CD4-positive, alpha-beta T cell treated with Interleukin-21 for 1 hour (primary cell): ENCODE results near the gene GAB4.

ENCODE experiments used
- DNase-seq: peaks from one replicate; pipeline ENCODE4 v3.0.0-alpha.2; 2020

Gene GAB4

DNA sequence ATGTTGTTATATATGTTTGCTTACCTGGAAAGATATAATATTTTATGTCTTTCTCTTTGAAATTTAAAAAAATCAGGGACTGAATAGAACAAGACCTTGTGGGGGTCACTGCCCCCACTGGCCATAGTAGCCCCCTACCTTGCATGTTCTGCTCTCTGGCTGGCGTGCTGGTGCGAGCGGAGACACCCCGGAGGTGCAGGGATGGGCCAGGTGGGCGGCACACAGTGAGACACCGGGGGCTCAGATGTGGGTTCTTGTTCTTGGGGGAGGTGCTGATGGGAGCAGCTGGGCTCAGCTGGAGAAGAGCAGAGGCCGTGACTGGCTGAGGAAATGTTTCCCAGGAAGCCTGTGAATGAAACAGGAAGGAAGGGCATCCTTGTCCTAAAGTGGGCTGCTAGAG is 20.2 kb downstream of the GAB4 start:
- no peak for DNase-seq

DNA sequence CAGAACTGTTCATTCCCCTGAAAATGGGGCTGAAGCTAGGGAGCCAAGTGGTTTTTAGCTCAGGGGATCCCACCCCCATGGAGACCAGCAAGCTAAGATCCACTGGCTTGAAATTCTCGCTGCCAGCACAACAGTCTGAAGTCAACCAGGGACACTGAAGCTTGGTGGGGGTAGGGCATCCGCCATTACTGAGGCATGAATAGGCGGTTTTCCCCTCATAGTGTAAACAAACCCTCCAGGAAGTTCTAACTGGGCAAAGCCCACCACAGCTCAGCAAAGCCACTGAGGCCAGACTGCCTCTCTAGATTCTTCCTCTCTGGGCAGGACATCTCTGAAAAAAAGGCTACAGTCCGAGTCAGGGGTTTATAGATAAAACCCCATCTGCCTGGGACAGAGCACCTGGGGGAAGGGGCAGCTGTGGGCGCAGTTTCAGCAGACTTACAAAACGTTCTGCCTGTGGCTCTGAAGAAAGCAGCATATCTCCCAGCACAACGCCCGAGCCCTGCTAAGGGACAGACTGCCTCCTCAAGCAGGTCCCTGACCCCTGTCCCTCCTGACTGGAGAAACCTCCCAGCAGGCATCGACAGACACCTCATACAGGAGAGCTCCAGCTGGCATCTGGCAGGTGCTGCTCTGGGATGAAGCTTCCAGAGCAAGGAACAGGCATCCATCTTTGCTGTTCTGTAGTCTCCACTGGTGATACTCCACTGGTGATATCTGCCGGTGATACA is 32.7 kb downstream of the GAB4 start:
- DNase-seq: no peak

DNA sequence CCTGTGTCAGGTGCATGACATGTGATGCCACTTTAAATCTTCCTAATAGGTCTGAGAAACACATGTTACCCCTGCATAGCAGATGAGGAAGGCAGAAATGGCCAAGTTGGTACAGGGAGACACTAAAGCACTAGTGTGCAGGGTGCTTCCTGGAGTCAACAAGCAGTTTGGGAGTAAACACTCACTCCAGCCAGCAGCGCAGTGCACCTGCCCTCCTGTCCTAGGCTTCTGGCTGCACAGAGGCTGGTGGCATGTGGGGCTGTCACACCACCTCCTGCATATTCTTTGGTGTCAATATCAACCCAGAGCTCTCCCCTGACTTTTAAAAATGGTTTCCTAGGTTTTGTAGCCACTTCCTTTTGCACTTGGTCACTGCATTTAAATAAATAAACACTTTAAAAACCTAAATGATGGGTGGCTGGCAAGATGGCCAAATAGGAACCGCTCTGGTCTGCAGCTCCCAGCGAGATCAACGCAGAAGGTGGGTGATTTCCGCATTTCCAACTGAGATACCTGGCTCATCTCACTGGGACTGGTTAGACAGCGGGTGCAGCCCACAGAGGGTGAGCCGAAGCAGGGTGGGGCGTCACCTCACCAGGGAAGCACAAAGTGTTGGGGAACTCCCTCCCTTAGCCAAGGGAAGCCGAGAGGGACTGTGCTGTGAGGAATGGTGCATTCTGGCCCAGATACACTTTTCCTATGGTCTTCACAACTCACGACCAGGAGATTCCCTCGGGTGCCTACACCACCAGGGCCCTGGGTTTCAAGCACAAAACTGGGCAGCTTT is 33.5 kb downstream of the GAB4 start:
- no peak for DNase-seq

DNA sequence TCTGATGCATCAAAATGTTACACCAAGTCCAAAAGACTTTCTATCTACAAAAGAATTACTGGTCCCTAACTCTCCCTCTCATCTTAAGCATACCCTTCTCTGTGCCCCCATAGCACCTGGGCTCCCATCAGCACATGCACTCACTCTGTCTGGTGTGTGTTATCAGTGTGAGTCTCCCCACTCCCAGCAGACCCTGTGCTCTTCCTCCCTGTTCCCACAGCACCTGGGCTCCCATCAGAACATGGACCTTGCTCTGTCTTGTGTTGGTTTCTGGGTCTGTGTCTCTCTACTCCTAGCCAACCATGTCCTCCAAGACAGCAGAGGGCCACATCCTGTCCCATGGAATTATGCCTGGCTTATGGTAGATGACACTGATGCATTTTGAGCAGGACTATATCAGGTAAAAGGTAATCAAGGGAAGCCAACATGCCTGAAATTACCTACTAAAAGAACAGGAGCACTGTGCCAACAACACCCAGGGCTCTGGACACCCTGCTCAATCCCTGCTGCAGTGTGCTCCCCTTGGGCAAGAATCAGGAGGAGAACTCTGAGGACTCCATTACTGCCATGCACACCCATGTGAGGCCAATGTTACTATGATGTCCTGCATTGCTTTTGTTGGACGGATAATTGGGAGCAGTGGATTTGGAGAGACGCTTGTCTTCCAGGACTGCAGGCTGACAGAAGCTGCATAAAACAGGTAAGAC is 34.3 kb downstream of the GAB4 start:
- no peak for DNase-seq

DNA sequence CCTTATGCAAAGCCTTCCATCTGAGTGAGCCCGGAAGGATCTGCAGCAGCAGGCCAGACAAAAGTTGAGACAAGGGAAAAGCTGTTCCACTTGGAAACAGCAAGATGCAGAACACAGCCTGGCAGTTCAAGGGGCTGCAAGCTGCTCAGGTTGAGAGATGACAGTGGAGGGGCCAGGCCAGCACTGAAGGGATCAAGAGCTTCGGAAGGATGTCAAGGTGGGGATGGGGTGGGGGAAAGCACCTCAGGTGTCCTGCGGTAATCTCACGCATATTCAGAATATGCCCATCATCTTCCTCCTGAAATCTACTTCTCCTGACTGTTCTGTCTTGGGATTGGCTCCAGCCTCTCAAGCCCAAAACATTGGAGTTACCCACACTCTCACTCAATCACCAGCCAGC is 35.7 kb downstream of the GAB4 start:
- DNase-seq: no peak

DNA sequence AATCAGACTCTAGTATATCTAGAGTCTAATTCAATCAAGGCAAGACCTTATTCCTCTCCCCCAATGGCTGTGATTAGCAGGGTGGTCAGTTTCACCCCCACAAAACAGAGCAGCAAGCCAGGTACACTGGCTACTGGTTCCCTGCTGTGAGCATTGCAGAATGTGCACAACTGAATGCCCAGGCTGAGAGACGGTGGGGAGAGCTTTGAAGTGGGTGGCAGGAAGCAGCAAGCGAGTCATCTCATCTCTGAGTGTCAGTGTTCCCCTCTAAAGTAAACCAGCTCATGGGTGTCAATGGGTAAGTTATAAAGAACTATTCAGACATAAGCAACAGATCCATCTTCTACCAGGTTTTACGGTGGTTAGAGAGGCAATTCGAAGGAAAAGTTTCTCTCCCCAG is 37.6 kb downstream of the GAB4 start:
- DNase-seq: no peak

DNA sequence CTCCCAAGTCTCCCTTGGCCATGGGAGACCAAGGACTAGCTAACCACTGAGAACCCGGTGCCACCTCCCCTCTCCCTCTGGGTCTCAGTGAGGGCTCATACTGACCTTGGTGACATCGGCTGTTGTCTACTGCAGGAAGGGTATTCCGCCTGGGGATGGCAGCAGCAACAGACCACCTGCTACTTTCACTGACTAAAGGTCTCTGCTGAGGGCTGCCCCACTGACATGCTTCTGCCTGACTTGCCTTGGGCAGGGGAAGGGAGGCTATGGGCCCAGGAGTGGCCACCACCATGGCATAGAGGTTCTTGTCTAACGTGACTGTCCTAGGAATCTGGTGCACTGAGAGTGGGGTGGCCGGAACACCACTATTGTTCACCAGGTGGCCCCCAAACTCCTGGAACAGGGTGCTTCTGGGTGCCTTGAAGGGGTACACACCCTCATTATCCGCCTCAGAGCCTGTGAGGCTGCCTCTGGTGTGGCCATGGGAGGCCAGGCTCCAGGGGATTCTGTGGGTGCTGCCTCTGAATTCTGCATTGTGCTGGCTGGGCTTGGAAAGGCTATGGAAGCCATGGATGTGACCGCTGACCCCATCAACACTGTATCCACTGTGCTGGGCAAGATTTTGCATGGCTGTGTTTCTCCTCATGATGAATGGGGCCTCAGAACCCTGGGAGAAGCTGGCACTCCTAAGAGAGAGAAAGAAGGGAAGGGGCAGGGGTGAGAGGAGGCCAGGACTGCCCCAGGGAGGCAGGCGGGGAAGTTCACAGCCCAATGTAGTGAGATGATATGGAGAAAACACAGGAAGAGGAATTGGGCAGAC is 38.3 kb downstream of the GAB4 start:
- DNase-seq: no peak

DNA sequence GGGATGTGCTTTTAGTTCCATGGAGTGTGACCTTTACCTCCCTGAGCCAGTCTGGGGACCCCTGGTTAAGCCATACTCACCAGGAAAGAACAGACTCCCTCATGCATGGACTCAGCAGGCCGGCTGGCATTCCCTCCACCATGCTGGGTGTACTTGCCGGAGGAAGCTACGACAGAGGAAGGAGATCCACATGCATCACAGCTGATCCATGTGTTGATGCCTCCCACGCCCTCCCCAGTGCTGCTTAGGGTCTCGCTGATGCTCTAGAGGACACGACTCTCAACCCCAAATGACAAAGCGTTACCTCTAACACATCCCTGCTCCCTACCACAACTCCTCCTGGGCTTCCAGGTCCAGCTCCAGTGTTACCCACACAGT is 39.8 kb downstream of the GAB4 start:
- no peak for DNase-seq

DNA sequence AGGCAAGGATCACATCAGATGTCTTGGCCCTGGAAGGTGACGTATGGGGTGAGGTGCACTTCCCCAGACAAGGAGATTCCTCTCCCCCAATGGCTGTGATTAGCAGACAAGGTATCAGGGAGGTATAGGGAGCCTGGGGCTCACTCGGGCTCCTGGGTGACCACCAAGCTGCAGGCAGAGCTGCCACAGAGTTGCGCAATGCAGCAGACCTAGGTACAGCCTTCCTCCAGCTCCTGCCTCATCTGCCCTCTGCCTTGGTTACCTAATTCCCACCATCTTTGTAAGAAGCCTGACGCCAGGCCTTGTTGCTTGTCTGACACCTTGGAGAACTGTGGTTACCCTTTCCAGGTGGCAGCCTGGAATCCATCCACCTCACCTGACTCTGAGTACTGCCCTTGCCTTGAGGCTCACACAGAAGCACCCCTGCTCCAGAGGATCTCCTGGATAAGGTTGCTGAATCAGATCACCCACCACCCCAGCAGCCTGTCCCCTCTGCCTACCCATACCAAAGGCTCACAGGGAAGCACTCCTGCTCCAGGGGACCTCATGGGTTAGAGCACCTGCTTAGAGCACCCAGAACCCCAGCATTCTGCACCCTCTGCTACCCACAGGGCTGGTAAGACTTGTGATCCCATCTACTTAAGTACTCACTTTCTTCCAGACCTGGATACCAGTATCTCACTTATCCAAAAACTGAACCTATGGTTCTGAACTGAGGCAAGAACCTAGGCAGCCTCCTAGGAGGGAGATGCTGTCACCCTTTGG is 40.4 kb downstream of the GAB4 start:
- no peak for DNase-seq

DNA sequence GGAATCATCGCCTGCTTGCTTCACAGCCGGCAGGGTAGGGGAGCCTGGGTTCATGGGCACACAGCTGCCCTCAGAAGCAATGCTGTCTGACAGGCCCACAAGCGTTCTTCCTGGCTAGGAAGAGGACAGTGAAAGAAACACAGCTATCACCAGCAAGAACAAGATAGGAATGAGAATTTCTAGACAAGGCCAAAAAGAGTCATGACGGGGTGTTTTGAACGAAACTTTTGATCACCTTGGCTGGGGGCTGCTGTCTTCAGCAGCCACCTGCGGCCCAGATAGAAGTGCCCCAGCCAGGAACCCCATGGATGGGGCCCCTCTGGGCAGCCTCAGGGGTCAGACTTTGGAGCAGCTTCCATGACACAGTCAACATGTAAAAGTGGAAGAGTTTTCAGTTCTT is 41.8 kb downstream of the GAB4 start:
- DNase-seq: no peak

DNA sequence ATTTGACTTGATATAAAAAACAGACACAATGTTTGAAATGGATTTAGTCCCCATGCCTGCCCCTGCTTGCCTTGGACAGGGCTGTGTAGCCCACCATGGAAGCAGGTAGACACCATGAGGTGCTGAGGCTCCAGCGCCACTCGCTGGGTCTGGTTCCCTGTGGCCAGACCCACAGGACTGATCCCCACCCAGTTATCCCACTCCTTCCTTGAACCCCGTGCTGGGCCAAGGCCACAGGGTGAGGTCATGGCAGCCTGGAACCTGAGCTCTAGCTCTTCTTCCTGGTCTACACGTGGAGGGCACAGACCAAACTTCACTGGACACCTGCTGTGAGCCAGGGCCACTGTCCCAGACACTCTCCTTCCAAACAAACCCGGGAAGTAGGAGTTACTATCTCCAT is 42.5 kb downstream of the GAB4 start:
- DNase-seq: no peak

DNA sequence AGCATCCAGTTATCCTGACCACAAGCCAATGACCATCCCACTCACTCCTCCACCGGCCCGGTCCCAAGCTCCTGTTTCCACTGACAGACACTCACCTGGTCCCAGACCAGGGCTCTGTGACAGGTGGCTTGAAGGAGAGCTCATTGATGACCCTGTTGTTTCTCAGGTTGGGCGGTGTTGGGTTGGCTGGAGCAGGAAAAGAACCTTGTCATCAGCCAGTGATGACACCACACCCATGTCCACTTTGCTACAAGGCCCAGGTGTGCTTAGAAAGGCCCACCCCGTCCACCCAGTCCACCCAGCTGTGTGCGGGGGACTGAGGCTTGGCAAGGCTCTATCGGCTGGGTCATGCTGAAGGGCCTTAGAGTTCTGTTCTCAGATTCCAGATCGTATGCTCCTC is 42.9 kb downstream of the GAB4 start:
- DNase-seq: no peak

DNA sequence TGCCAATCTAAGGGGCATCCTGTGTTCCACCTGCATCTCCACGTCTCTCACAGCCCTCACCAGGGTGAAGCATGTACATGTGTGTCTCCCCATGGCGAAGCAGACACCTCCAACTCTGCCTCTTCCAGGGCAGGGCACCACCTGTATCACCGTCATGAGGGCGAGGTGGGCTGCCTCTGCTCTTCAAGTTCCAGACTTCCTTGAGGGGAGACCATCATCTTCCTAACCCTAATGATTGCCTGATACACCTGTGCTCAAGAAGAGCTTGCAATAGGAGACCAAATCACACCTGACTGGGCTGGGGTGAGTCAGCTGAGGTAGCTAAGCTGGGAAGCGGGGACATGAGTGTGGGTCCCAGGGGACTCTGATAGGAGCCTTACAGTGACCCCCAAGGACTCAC is 43.7 kb downstream of the GAB4 start:
- no peak for DNase-seq

DNA sequence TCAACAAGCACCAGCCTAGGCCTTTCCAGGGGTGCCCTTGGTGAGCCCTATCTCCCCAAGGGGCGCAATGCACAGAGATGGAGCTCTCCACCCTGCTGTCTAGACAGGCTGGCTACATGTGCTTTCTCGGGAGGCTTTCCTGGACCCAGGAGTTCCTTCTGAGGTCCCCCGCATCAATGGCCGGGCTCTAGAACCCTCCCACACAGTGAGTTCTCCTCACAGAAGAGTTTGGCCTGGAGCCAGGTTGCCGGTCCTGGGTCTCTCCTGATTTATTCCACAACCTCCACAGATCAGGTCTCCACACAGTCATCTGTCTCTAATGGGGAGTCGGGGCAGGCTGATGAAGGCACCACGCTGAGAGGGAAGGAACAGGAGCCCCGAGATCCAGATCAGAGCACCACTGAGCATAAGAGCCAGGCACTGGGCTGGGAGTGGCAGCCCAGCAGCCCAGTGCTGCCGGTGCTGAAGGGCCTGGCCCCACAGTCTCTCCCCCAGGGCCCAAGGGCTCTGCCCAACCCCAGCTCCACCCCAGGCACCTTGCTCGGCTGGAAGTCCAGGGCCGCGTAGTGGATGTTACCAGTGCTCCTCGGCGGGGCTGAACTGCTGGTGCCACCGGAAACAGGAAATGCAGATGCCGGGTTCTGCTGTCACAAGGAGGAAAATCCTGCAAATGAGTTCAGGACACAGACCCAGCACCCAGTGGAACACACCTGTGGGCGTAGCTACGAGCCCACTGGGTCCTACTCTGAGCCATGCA is 44.7 kb downstream of the GAB4 start:
- DNase-seq: no peak

DNA sequence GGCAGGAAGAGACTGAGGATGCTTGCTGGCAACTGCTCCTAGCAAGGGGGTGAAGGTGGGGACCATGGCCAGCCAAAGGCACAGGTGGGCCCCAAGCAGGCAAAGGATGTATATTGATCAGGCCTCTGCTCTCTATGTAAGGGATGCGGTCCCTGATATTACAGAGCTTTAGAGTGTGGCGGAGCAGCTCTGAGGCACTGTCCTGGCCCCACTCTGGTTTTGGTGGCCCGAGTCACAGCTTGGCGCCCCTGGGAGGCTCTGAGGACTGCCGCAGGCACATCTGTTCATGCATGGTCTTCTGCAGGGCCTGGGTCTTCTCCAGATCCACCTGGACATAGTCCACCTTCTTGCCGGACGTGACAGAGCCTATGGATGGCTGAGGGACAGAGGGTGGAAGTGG is 45.5 kb downstream of the GAB4 start:
- DNase-seq: no peak

DNA sequence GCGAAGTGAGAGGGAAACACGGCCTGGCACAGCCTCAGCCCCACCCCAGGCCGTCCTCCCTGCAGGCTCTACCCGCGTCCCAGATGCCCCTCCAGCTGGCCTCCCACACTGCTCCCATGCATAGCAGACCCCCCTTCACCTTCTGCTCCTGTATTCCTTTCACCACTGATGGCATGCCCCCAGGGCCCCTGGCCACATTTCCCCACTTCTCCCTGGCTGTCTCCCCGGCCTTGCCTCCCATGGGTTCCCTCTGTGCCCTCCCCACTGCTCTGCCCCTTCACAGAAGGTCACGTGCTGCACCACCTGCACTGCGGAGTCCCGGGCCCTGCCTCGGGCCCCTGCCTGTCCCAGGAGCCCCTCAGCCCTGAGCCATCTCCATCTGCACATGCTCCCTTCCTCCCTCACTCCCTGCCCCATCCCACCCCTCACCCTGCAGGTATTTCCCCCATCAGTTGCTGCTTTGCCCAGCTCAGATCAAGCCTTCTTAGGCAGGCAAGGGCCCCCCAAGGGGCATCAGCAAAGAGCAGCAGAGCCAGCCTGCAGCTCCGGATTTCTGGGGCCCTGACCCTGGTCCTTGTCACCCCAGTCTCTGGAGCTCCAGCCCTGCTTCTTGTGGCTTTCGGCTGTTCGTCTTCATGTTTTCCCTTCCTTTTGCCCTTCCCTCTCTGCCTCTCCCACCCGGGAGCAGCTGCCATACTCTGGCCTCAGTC is 46.4 kb downstream of the GAB4 start:
- DNase-seq: no peak

DNA sequence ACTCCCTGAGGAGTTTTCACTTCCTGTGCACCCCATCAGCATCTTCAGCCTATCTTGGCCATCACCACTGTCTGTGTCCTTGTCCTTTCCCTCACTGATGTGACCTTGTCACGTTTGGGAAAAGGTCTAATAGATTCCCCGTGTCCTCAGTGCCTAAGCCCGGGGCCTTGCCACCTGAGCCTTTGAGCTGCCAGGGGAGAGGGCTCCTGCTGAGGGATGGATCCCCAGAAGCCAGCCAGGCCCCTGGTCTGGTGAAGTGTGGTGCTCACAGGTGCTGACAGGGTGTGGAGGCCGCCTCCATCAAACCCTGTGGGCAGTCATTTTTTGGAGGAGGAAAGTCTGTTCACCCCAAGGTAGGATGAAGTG is 47.2 kb downstream of the GAB4 start:
- DNase-seq: no peak

DNA sequence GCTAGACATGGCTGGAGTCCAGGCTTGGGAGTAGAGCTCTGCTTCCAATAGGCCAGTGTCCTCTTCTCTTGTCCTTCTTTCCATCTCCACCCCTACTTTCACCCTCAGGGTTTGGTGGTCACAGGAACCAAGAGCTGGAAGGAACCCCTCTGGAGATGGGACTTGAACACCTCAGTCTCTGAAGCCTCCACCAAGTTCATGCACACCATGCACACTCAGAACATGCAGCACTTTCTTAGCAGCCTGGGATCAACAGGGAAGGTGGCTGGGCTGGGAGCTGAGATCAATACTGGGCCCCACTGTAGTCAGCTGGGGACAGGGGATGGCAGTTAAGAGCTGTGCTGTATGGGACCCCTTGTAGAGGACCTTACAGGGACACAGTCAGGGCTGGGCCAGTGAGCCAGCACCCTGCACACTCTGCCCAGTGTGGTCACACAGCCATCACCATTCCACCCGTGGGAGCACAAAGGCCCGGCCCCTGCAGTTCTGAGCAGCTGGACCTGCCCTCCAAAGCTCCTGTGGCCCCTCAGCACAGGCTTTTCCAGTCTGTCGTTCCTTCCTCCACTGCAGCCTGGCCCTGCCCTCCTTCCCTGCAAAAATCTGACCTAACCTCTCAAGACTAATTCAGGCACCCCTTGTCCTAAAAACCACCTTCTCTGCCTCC is 47.7 kb downstream of the GAB4 start:
- DNase-seq: no peak

DNA sequence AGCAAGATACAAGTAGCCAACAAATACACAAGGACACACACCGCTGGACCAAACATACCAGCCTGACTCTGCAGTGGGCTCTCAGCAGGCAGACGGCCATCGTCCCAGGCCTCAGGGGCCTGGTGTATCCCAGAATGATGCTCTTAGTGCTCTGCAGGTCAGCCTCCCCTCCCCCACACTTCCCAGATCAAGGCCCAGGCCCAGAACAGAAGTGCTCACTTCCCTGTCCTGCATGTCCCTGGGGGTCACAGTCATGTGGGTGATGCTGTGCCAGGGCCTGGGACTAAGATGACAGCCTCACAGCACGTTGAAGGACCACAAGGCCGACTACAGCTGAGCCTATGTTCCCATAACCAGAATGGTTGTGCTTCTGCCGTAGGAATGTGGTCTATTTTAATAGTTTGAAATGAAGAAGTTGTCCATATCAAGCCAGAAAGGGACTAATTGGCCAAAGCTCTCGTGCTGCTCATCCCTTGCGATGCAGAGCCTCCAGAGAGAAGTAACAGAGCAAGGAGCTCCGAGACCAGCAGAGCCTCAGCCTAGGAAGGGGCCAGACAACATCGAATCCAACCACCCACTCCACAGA is 48.6 kb downstream of the GAB4 start:
- no peak for DNase-seq

DNA sequence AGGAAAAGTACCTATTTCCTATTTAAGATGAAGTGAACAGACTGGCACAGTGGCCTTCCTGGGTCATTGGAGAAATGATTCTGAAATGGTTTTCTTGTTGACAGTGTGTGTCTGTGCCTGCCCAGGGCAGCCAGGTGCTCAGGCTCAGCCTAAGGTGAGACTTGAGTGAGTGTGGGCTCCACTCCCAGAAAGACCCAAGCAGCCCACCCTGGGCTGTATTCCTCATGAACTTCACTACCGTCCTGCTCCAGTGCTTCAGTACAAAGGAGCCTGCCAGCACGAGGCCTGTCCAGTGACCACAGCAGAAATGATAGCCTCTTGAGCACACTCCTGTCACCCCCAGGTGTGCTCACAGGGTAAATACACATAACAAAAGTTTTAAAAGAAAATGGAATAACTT is 49.5 kb downstream of the GAB4 start:
- no peak for DNase-seq
